Omental fat pad (tissue), 4 donors: ENCODE data around the gene AHRR. TPM values are rescaled to one million over a fixed set of nuclear protein-coding genes. Genes with fewer than 3 reads are reported as not detected.

Source experiments
- ATAC-seq: fragments of 150-250 bp; one replicate; pipeline ENCODE4 v1.9.1; 2016; ENCODE audit warnings: mild to moderate bottlenecking, moderate library complexity; ENCODE audit not compliant: low FRiP score
- DNase-seq: peaks from one replicate; pipeline ENCODE4 v3.0.0-alpha.2; 2019; ENCODE audit warnings: low spot score
- total RNA-seq, 4 donors: library from RNA; depleted of rRNA; stranded (reverse); fragments of >200 nt; gene quantifications; one replicate each; pipeline ENCODE4 v1.1.0, GENCODE V29; 2016
- TF ChIP-seq, protein P1 (sequence below), 3 donors: fragments of 450-650 bp; IDR thresholded peaks; one replicate each; pipeline ENCODE4 v1.5.1; 2016 to 2017; ENCODE audit warnings: antibody characterized with exemption in 3 of 3, mild to moderate bottlenecking in 3 of 3, moderate library complexity in 2 of 3

The AHRR gene
- total RNA-seq, 4 donors from 2014 or later, result 0.25 to 2.2 (median 1.6) TPM

DNA sequence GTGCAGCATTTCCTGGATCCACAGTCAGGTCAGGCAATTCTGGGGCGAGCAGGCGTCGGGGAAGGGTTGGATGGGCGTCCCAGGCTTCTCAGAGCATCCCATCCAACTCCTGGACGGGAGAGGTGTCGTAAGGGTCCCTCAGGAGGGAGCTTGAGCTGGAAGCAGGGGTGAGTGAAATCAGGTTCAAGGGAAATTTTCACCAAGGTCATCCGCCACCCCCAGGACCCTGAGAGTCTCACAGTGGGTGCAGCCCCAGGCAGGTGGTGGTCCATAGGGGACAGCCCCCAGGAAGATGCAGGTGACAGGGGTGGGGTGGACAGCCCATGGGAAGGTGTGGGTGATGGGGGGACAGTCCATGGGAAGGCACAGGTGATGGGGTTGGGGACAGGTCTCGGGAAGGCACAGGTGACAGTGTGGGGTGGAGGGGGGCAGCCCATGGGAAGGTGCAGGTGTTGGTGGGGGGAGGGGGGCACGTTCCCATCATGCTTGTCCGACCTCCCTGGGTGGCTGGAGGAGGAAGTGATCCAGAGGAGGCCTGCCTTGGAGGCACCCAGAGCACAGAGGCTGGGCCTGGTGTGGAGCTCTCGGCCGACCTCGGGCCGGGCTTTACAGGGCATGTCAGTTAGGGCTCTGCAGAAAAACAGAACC lies 48.9 kb downstream of the AHRR start:
- ATAC-seq, result no peak

DNA sequence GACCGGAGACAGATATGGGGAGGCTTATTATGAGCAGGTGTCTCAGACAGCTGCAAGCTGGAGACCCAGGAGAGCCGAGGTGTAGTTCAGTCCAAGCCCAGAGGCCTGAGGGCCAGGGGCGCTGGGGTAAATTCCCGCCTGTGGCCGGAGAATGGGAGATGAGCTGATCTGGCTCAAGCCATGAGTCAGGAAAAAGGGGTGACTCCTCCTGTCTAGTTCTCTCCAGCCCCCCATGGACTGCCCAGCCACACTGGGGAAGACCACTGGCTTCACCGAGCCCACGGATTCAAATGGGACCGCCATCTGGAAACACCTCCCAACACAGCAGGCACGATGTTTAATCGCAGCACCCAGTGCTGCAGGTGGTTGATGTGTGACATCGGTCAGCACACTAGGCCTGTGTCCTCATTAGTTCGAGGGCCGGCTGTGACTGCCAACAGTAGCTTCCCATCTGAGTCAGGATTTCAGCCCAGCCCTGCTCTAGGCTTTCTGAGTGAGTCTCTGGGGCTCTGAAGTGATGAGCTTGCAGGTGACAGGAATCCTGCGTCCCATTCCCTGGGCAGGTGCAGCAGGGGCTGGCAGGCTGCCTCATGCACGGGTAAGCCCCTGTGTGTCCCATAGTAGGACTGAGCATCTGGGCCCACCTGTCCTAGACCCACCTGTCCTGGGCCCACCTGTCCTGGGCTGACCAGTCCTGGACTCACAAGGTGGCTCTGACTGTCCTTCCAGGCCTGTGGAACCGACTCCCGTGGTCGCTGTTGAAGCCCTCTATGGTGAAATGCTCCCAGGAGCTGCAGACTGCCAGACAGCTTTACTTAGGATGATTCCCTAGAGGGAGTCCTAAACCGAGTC lies 49.7 kb downstream of the AHRR start:
- ATAC-seq (no peak), DNase-seq (no peak)
- TF ChIP-seq, protein P1, sequence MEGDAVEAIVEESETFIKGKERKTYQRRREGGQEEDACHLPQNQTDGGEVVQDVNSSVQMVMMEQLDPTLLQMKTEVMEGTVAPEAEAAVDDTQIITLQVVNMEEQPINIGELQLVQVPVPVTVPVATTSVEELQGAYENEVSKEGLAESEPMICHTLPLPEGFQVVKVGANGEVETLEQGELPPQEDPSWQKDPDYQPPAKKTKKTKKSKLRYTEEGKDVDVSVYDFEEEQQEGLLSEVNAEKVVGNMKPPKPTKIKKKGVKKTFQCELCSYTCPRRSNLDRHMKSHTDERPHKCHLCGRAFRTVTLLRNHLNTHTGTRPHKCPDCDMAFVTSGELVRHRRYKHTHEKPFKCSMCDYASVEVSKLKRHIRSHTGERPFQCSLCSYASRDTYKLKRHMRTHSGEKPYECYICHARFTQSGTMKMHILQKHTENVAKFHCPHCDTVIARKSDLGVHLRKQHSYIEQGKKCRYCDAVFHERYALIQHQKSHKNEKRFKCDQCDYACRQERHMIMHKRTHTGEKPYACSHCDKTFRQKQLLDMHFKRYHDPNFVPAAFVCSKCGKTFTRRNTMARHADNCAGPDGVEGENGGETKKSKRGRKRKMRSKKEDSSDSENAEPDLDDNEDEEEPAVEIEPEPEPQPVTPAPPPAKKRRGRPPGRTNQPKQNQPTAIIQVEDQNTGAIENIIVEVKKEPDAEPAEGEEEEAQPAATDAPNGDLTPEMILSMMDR (IDR thresholded peaks at IDR 0.05), result no peak

More for the DNA sequence above, 48.9 kb downstream of the AHRR start:
- no peak for DNase-seq
- TF ChIP-seq, protein P1 (IDR thresholded peaks at IDR 0.05), result no peak

DNA sequence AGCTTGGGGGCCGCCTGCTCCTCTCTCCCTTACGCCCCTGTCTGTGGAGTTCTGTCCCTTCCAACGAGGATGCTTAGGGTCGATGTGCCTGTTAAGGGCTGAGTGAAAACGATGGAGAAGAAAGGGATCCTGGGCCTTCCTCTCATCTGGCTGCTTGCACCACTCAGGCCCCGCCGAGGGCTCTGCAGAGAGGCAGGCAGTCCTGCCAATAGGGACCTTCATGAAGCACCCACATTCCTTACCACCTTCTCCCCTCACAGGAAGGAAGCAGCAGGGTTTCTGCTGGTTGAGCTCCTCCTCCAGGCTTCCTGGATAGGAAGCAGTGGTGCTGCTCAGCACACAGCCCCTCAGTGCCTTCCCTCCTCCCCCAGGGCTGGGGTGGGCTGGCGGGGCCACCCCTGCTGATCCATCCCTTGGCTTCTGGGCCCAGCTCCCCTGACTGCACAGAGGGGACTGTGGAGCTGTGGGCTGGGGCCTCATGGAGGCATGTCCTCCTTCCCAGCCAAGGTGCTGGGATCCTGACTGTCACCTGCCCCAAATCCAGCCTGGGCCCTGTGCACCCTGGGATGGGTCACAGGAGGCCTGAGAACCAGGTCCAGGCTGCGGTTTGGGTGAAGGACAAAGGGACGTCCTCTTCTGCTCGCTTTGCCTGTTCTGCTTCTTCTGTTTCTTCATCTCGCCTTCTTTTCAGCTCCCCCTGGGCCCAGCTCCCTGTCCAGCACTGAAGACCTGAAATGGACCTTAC lies 50.5 kb downstream of the AHRR start:
- TF ChIP-seq, protein P1 (IDR thresholded peaks at IDR 0.05), result no peak
- ATAC-seq (no peak), DNase-seq (no peak)

DNA sequence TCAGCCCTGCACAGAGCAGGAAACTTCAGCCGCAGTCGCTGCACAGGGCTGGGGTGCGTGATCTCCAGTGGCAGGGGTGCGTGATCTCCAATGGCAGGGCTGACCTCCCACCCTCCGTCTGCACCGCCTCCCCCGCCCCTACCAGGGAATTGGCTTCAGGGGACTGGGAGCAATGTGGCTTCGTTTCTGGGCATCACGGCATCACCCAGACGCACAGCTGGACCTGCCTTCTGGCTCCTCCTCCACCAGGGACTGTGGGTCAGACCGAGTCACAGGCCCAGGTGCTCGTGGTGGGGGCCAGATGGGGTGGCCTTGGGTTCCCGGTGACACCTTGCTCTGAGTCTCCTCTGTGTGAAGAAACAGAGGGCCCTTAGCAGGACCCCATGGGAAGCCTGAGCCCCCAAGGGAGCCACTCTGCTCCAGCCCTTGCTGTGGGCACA lies 51.1 kb downstream of the AHRR start:
- DNase-seq (no peak), ATAC-seq (no peak)
- TF ChIP-seq, protein P1 (IDR thresholded peaks at IDR 0.05), result no peak

DNA sequence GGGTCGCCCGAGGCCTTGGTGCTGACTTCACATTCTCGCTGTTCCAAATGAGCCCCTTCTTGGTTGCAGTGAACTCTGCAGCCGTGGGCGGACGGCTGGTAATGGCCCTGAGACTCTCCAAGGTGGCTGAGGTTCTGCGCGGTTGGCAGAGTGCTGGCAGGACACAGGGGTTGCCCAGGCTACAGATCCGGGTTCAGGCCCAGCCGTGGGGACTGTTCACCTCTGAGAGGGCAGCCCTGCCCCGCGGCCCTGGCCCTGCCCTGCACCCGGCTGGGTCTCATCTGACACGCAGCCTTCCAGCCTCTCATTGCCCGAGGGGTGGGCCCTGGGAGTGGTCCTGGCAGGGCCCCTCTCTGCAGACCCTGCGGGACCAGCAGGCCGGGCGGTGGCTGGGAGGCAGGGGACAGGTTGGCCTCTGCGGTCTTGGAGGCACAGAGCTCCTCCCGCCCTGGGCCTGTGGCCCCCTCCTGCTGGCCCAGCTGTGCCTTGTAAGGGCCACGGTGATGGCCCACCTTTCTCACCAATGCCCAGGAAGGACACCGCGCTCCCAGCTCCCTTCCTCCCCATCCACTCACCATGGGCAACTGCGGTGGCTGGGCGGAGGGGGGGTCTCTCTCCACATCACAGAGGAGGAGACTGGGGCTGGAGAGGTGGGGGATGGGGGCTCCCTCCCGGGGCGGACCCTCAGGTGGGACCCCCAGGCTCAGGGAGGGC lies 51.6 kb downstream of the AHRR start:
- ATAC-seq (peak; percentile 6), DNase-seq (no peak)
- TF ChIP-seq, protein P1 (IDR thresholded peaks at IDR 0.05), result no peak
